HG02678 (cell line): Measurements from ENCODE around the gene ACSL3.
A peak's percentile ranks its signal among the peaks of the same experiment; 100 is the strongest.

Source experiments
- ATAC-seq: cut with Tn5 transposase; IDR thresholded peaks from one replicate; pipeline ENCODE4 v1.9.1; 2021; ENCODE audit warnings: mild to moderate bottlenecking, moderate library complexity; ENCODE audit not compliant: unreplicated experiment

The ACSL3 gene

GRCh38 chr2:222878877-222879603, 18.2 kb downstream of the ACSL3 start:
- no peak for ATAC-seq

GRCh38 chr2:222879604-222879933, 18.7 kb downstream of the ACSL3 start:
- ATAC-seq, result no peak

GRCh38 chr2:222882484-222882928, 21.7 kb downstream of the ACSL3 start:
- ATAC-seq, result no peak

GRCh38 chr2:222883420-222883819, 22.6 kb downstream of the ACSL3 start:
- no peak for ATAC-seq

GRCh38 chr2:222884114-222884771, 23.4 kb downstream of the ACSL3 start:
- ATAC-seq, result no peak

- no peak for ATAC-seq
Measured at GRCh38 chr2:222884805-222885424, 24.1 kb downstream of the ACSL3 start.

GRCh38 chr2:222887124-222887523, 26.3 kb downstream of the ACSL3 start:
- ATAC-seq, result no peak

- ATAC-seq, result no peak
Measured at GRCh38 chr2:222888716-222889115, 27.9 kb downstream of the ACSL3 start.

GRCh38 chr2:222891890-222892289, 31.1 kb downstream of the ACSL3 start:
- no peak for ATAC-seq

- ATAC-seq, result no peak
Measured at GRCh38 chr2:222892321-222892720, 31.5 kb downstream of the ACSL3 start.

GRCh38 chr2:222892761-222893160, 31.9 kb downstream of the ACSL3 start:
- ATAC-seq, result no peak

GRCh38 chr2:222893716-222894115, 32.9 kb downstream of the ACSL3 start:
- no peak for ATAC-seq

GRCh38 chr2:222895144-222895543, 34.3 kb downstream of the ACSL3 start:
- no peak for ATAC-seq

GRCh38 chr2:222897898-222898297, 37.1 kb downstream of the ACSL3 start:
- no peak for ATAC-seq

- ATAC-seq, result no peak
Measured at GRCh38 chr2:222899413-222900181, 38.8 kb downstream of the ACSL3 start.

GRCh38 chr2:222900354-222900753, 39.5 kb downstream of the ACSL3 start:
- no peak for ATAC-seq

GRCh38 chr2:222902660-222903059, 41.8 kb downstream of the ACSL3 start:
- ATAC-seq, result no peak

GRCh38 chr2:222903234-222904220, 42.7 kb downstream of the ACSL3 start:
- peak; percentile 92 for ATAC-seq

- no peak for ATAC-seq
Measured at GRCh38 chr2:222904557-222905258, 43.9 kb downstream of the ACSL3 start.

GRCh38 chr2:222907048-222907447, 46.2 kb downstream of the ACSL3 start:
- ATAC-seq, result no peak
